Measurements from ENCODE around the gene ZNF827.

The ZNF827 gene

DNA sequence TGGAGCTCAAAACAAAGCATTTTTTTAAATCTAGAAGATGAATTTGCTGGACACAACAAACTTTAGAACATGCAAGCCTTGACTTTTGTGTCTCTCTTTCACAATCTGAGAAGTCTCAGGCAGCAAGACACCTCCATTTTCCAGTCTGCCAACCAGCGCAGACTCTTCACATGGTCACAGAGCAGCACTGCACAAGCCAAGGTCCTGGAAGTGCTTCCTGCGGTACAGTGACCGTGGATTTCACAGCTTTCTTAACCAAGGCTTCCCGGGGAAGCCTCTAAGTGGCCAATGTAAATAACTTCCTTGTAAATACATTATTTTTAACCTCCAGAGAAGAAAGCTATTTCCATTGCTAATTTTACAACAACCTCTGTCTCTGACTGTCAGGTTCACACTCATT, 31.2 kb downstream of the ZNF827 start:
- H3K4me3 ChIP-seq (ENCODE audit: low read depth, low read length): no peak overlapping the region; the same call in 1 of the 2 replicates
- no peak overlapping the region for H3K27ac ChIP-seq (ENCODE audit: low read depth, low read length)
- H3K9me3 ChIP-seq (ENCODE audit: control insufficient read depth, insufficient read depth, low read length): no peaks in the 10 kb centered on the region
- H3K9ac ChIP-seq (ENCODE audit: low read depth, low read length): no peak overlapping the region; the same call in 1 of the 2 replicates
- peaks cover 11% of the 10 kb centered on the region for H3K36me3 ChIP-seq (ENCODE audit: control insufficient read depth, insufficient read depth, low read length)
- peaks cover 40% of the 10 kb centered on the region for H3K4me1 ChIP-seq (ENCODE audit: control insufficient read depth, insufficient read depth, low read length)
- H3K27me3 ChIP-seq (ENCODE audit: control insufficient read depth, insufficient read depth, low read length): no peaks in the 10 kb centered on the region

- H3K4me3 ChIP-seq (ENCODE audit: low read depth, low read length): no peak overlapping the region
- peaks cover 31% of the 10 kb centered on the region for H3K36me3 ChIP-seq (ENCODE audit: control insufficient read depth, insufficient read depth, low read length)
- no peaks in the 10 kb centered on the region for H3K9me3 ChIP-seq (ENCODE audit: control insufficient read depth, insufficient read depth, low read length)
- no peak overlapping the region for H3K27ac ChIP-seq (ENCODE audit: low read depth, low read length)
- no peak overlapping the region for H3K9ac ChIP-seq (ENCODE audit: low read depth, low read length)
- peaks cover 43% of the 10 kb centered on the region for H3K4me1 ChIP-seq (ENCODE audit: control insufficient read depth, insufficient read depth, low read length)
- no peaks in the 10 kb centered on the region for H3K27me3 ChIP-seq (ENCODE audit: control insufficient read depth, insufficient read depth, low read length)
Measured at GRCh38 chr4:145904413-145905177, 34.0 kb downstream of the ZNF827 start.

GRCh38 chr4:145902522-145902921, 36.1 kb downstream of the ZNF827 start:
- no peaks in the 10 kb centered on the region for H3K27me3 ChIP-seq (ENCODE audit: control insufficient read depth, insufficient read depth, low read length)
- no peak overlapping the region for H3K4me3 ChIP-seq (ENCODE audit: low read depth, low read length)
- H3K9ac ChIP-seq (ENCODE audit: low read depth, low read length): no peak overlapping the region
- H3K4me1 ChIP-seq (ENCODE audit: control insufficient read depth, insufficient read depth, low read length): peaks cover 39% of the 10 kb centered on the region
- no peaks in the 10 kb centered on the region for H3K9me3 ChIP-seq (ENCODE audit: control insufficient read depth, insufficient read depth, low read length)
- H3K27ac ChIP-seq (ENCODE audit: low read depth, low read length): no peak overlapping the region
- peaks cover 34% of the 10 kb centered on the region for H3K36me3 ChIP-seq (ENCODE audit: control insufficient read depth, insufficient read depth, low read length)

- peak overlapping the region; percentile 63 for H3K27ac ChIP-seq (ENCODE audit: low read depth, low read length)
- H3K4me1 ChIP-seq (ENCODE audit: control insufficient read depth, insufficient read depth, low read length): peaks cover 48% of the 10 kb centered on the region
- no peaks in the 10 kb centered on the region for H3K27me3 ChIP-seq (ENCODE audit: control insufficient read depth, insufficient read depth, low read length)
- no peak overlapping the region for H3K9ac ChIP-seq (ENCODE audit: low read depth, low read length)
- H3K9me3 ChIP-seq (ENCODE audit: control insufficient read depth, insufficient read depth, low read length): no peaks in the 10 kb centered on the region
- H3K36me3 ChIP-seq (ENCODE audit: control insufficient read depth, insufficient read depth, low read length): peaks cover 34% of the 10 kb centered on the region
- H3K4me3 ChIP-seq (ENCODE audit: low read depth, low read length): no peak overlapping the region
Measured at GRCh38 chr4:145899886-145900460, 38.6 kb downstream of the ZNF827 start.

DNA sequence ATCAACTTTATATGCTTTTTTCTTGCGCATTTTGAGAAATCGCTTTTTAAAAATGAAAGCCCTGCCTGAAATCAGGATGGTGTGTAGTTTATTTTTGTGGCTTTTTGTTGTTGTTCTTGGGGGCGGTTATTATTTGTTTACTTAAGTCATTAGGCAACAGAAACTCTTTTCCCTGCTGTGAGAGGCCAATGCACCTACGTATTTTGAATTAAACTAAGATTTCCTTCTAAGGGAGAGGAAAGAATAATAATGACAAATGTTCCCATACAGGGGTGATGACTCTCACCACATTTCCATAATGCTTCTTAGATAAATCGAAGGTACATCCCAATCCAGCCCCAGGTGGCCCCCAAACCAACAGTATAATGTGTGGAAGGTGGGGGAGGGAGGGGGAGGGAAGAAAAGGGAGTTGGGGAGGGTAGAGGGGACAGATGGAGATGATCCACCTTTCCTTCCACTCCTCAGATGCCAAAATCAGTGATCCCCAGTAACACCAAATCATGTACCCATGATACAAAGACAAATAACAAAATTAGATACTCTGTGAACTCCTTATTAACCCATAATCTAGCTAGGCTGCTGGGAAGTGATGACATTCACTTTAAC, 39.6 kb downstream of the ZNF827 start:
- no peaks in the 10 kb centered on the region for H3K9me3 ChIP-seq (ENCODE audit: control insufficient read depth, insufficient read depth, low read length)
- peak overlapping the region; percentile 63 for H3K27ac ChIP-seq (ENCODE audit: low read depth, low read length)
- H3K4me3 ChIP-seq (ENCODE audit: low read depth, low read length): peak overlapping the region; percentile 16; the same call in 1 of the 2 replicates
- H3K36me3 ChIP-seq (ENCODE audit: control insufficient read depth, insufficient read depth, low read length): peaks cover 34% of the 10 kb centered on the region
- H3K27me3 ChIP-seq (ENCODE audit: control insufficient read depth, insufficient read depth, low read length): no peaks in the 10 kb centered on the region
- H3K4me1 ChIP-seq (ENCODE audit: control insufficient read depth, insufficient read depth, low read length): peaks cover 57% of the 10 kb centered on the region
- H3K9ac ChIP-seq (ENCODE audit: low read depth, low read length): no peak overlapping the region

DNA sequence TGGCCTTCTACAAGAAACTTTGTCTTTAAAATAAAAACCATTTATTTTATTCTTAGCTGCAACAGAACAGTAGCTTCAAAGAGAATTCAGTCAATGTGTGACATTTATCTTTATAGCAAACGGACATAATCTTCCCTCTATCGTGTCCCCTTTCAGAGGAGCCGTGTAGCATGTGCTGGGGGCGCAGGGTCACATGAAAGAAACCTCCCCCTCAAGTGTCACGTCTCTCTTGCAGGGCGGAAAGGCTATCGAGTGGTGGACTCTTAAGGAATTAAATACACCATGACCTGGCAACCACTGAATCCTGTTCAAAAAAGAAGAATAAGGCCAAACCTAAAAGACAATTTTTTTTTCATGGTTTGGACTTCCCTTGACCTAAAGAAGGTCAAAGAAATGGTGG, 40.2 kb downstream of the ZNF827 start:
- Histone ChIP-seq H3K4me1 (ENCODE audit: control insufficient read depth, insufficient read depth, low read length) (peaks cover 63% of the 10 kb centered on the region), H3K36me3 (ENCODE audit: control insufficient read depth, insufficient read depth, low read length) (peaks cover 33% of the 10 kb centered on the region)

GRCh38 chr4:145895056-145895455, 43.6 kb downstream of the ZNF827 start:
- H3K36me3 ChIP-seq (ENCODE audit: control insufficient read depth, insufficient read depth, low read length): peaks cover 17% of the 10 kb centered on the region
- H3K27ac ChIP-seq (ENCODE audit: low read depth, low read length): no peak overlapping the region
- no peak overlapping the region for H3K9ac ChIP-seq (ENCODE audit: low read depth, low read length)
- H3K27me3 ChIP-seq (ENCODE audit: control insufficient read depth, insufficient read depth, low read length): no peaks in the 10 kb centered on the region
- peaks cover 75% of the 10 kb centered on the region for H3K4me1 ChIP-seq (ENCODE audit: control insufficient read depth, insufficient read depth, low read length)
- no peak overlapping the region for H3K4me3 ChIP-seq (ENCODE audit: low read depth, low read length)
- H3K9me3 ChIP-seq (ENCODE audit: control insufficient read depth, insufficient read depth, low read length): no peaks in the 10 kb centered on the region

More for the DNA sequence above, 40.2 kb downstream of the ZNF827 start:
- no peaks in the 10 kb centered on the region for H3K9me3 ChIP-seq (ENCODE audit: control insufficient read depth, insufficient read depth, low read length)
- no peak overlapping the region for H3K4me3 ChIP-seq (ENCODE audit: low read depth, low read length)
- peak overlapping the region; percentile 63 for H3K27ac ChIP-seq (ENCODE audit: low read depth, low read length)
- H3K27me3 ChIP-seq (ENCODE audit: control insufficient read depth, insufficient read depth, low read length): no peaks in the 10 kb centered on the region
- H3K9ac ChIP-seq (ENCODE audit: low read depth, low read length): no peak overlapping the region

- H3K9ac ChIP-seq (ENCODE audit: low read depth, low read length): no peak overlapping the region
- no peaks in the 10 kb centered on the region for H3K27me3 ChIP-seq (ENCODE audit: control insufficient read depth, insufficient read depth, low read length)
- peaks cover 68% of the 10 kb centered on the region for H3K4me1 ChIP-seq (ENCODE audit: control insufficient read depth, insufficient read depth, low read length)
- H3K9me3 ChIP-seq (ENCODE audit: control insufficient read depth, insufficient read depth, low read length): no peaks in the 10 kb centered on the region
- no peak overlapping the region for H3K27ac ChIP-seq (ENCODE audit: low read depth, low read length)
- peaks cover 15% of the 10 kb centered on the region for H3K36me3 ChIP-seq (ENCODE audit: control insufficient read depth, insufficient read depth, low read length)
- no peak overlapping the region for H3K4me3 ChIP-seq (ENCODE audit: low read depth, low read length)
Measured at GRCh38 chr4:145891958-145892357, 46.7 kb downstream of the ZNF827 start.

- H3K27ac ChIP-seq (ENCODE audit: low read depth, low read length): peak overlapping the region; percentile 37
- no peaks in the 10 kb centered on the region for H3K9me3 ChIP-seq (ENCODE audit: control insufficient read depth, insufficient read depth, low read length)
- H3K4me1 ChIP-seq (ENCODE audit: control insufficient read depth, insufficient read depth, low read length): peaks cover 68% of the 10 kb centered on the region
- H3K36me3 ChIP-seq (ENCODE audit: control insufficient read depth, insufficient read depth, low read length): peaks cover 21% of the 10 kb centered on the region
- no peak overlapping the region for H3K9ac ChIP-seq (ENCODE audit: low read depth, low read length)
- H3K4me3 ChIP-seq (ENCODE audit: low read depth, low read length): no peak overlapping the region
- no peaks in the 10 kb centered on the region for H3K27me3 ChIP-seq (ENCODE audit: control insufficient read depth, insufficient read depth, low read length)
Measured at GRCh38 chr4:145890689-145891088, 47.9 kb downstream of the ZNF827 start.

DNA sequence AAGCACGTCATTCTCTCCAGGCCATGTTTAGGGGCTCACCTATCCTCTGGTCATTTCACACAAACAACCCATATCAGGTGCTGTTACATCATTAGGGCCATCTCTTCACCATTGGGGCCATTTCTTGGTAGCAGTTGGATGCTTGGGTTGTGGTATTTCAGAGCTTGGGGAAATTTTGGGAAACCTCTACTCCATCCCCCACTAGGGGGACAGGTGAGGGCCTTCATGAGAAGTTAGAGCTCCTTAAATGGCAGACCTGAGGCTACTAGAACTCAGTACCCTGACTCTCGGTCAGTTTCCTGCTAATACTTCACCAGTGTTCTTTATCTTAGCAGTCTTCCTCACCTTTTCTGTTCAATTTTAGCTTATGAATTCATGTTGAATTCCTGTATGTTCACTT, 50.2 kb downstream of the ZNF827 start:
- H3K9me3 ChIP-seq (ENCODE audit: control insufficient read depth, insufficient read depth, low read length): no peaks in the 10 kb centered on the region
- no peak overlapping the region for H3K9ac ChIP-seq (ENCODE audit: low read depth, low read length)
- H3K27me3 ChIP-seq (ENCODE audit: control insufficient read depth, insufficient read depth, low read length): no peaks in the 10 kb centered on the region
- peaks cover 63% of the 10 kb centered on the region for H3K4me1 ChIP-seq (ENCODE audit: control insufficient read depth, insufficient read depth, low read length)
- no peak overlapping the region for H3K4me3 ChIP-seq (ENCODE audit: low read depth, low read length)
- peak overlapping the region; percentile 92 for H3K27ac ChIP-seq (ENCODE audit: low read depth, low read length)
- peaks cover 39% of the 10 kb centered on the region for H3K36me3 ChIP-seq (ENCODE audit: control insufficient read depth, insufficient read depth, low read length)

Measured in HUES48 (cell line).